Measurements from ENCODE around the gene FANCI.

FANCI gene

DNA sequence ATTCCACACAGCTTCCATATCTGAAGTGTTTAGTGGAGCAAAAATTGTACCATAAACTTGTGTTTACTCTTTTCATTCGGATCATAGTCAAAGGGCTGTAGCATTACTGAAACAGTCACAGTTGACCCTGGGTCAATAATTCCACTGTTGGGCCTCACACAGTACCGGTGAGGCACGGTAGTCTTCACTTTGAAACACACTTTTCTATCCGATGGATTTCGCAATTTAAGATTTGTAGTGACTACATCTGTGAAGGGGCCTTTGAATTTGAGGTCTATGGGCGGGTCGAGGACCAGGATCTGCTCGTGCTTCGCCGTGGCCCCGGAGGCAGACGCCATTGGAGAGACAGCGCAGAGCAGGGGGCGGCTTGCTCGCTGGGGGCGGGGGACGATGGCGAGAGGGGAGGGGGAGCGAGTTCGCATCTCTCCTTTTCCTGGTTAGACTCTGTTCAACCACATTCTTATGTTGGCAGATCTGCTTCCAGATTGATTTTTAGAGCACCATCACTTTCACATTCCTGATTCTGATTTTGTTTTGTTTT, 42.2 kb upstream of the FANCI start:
- H3K27me3 ChIP-seq, result no peaks in the 10 kb centered on the region
- no peak overlapping the region for H3K27ac ChIP-seq
- no peaks in the 10 kb centered on the region for H3K9me3 ChIP-seq
- TF ChIP-seq, protein P1, sequence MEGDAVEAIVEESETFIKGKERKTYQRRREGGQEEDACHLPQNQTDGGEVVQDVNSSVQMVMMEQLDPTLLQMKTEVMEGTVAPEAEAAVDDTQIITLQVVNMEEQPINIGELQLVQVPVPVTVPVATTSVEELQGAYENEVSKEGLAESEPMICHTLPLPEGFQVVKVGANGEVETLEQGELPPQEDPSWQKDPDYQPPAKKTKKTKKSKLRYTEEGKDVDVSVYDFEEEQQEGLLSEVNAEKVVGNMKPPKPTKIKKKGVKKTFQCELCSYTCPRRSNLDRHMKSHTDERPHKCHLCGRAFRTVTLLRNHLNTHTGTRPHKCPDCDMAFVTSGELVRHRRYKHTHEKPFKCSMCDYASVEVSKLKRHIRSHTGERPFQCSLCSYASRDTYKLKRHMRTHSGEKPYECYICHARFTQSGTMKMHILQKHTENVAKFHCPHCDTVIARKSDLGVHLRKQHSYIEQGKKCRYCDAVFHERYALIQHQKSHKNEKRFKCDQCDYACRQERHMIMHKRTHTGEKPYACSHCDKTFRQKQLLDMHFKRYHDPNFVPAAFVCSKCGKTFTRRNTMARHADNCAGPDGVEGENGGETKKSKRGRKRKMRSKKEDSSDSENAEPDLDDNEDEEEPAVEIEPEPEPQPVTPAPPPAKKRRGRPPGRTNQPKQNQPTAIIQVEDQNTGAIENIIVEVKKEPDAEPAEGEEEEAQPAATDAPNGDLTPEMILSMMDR (IDR thresholded peaks at IDR 0.05), result no peak
- no peaks in the 10 kb centered on the region for H3K4me1 ChIP-seq (ENCODE audit: control insufficient read depth in 1 of 2, insufficient read depth in 1 of 2, low read depth in 1 of 2, low read length in 1 of 2)
- H3K4me3 ChIP-seq (ENCODE audit: low read depth in 1 of 2, low read length in 1 of 2), result no peak overlapping the region
- peaks cover 64% of the 10 kb centered on the region for H3K36me3 ChIP-seq

DNA sequence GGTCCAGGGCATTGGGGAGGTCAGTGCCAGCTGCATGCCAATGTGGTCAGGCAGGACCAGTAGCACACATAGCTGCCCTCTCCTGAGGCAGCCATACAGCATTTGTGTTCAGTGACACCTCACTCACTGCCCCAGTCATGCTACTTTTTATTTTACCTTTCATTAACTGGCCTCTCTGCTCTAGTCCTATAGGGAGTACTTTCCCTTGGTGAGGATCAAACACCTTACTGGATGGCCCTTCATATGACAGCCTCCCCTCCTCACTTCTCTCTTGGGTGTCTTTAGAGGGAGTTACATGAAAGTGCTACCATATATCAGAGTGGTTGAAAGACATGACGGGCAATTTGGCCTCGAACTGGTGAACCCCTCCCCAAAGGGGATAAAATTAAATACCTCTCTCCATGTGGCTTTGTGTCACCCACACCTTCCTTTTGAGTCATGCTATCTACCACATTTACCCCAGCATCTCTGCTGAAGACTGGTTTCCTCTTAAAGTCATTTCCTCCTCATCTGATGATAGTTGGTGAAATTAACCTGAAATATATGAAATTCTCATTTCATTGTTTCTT, 40.0 kb upstream of the FANCI start:
- peaks cover 0 to 5% of the 10 kb centered on the region in 2 experiments for H3K4me1 ChIP-seq (ENCODE audit: control insufficient read depth in 1 of 2, insufficient read depth in 1 of 2, low read depth in 1 of 2, low read length in 1 of 2)
- no peak overlapping the region for H3K27ac ChIP-seq
- H3K4me3 ChIP-seq (ENCODE audit: low read depth in 1 of 2, low read length in 1 of 2), result no peak overlapping the region
- peaks cover 42% of the 10 kb centered on the region for H3K36me3 ChIP-seq
- H3K27me3 ChIP-seq, result no peaks in the 10 kb centered on the region
- TF ChIP-seq, protein P1 (IDR thresholded peaks at IDR 0.05), result no peak
- H3K9me3 ChIP-seq, result no peaks in the 10 kb centered on the region

DNA sequence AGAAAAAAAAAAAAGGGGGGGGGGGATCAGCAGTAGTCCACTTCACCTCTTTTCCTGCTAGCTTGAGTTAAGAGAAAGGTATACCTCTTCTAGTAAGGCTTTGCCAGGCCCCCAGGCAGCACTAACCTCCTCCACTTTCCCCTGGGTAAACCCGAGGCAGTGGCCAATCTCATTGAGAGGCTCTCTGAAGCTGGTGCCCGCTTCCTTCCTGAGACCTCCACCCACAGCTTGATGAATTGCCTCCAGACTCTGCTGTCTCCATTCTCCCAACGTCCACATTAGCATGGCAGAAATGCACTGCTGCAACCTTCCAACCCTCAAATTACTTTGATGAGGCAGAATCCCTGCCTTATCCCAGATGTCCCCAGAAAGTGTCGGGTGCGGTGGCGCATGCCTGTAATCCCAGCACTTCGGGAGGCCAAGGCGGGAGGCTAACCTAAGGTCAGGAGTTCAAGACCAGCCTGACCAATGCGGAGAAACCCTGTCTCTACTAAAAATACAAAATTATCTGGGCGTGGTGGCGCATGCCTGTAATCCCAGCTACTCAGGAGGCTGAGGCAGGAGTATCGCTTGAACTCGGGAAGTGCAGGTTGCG, 37.7 kb upstream of the FANCI start:
- no peak overlapping the region for H3K4me3 ChIP-seq (ENCODE audit: low read depth in 1 of 2, low read length in 1 of 2)

DNA sequence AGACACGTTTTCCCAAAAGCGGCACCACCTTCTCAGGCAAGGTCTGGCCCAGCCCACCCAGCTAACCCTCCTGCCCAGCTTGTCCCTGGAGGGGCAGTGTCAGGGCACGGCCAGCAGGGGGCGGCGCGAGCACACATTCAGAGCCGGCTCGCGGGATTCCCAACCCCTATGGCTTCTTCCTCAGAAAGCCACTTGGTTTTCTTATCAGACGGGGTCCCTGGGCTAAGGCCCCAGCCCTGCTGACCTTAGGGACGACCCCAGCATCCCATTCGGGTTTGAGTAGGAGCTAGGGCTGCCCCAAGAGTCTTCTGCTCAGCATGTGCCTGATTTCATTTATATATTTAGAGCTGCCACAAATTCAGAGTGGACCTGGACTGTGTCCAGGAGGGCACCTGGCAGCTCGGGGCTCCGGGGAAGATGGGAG, 36.9 kb upstream of the FANCI start:
- H3K27ac ChIP-seq, result no peak overlapping the region
- peaks cover 0 to 5% of the 10 kb centered on the region in 2 experiments for H3K4me1 ChIP-seq (ENCODE audit: control insufficient read depth in 1 of 2, insufficient read depth in 1 of 2, low read depth in 1 of 2, low read length in 1 of 2)
- H3K36me3 ChIP-seq, result peaks cover 10% of the 10 kb centered on the region
- TF ChIP-seq, protein P1 (IDR thresholded peaks at IDR 0.05), result peak; percentile 99
- H3K27me3 ChIP-seq, result no peaks in the 10 kb centered on the region
- no peak overlapping the region for H3K4me3 ChIP-seq (ENCODE audit: low read depth in 1 of 2, low read length in 1 of 2)
- no peaks in the 10 kb centered on the region for H3K9me3 ChIP-seq

More for the DNA sequence above, 37.7 kb upstream of the FANCI start:
- Histone ChIP-seq H3K9me3 (no peaks in the 10 kb centered on the region), H3K27me3 (no peaks in the 10 kb centered on the region), H3K27ac (no peak overlapping the region), H3K36me3 (peaks cover 19% of the 10 kb centered on the region), H3K4me1 (ENCODE audit: control insufficient read depth in 1 of 2, insufficient read depth in 1 of 2, low read depth in 1 of 2, low read length in 1 of 2) (peaks cover 0 to 5% of the 10 kb centered on the region in 2 experiments)
- TF ChIP-seq, protein P1 (IDR thresholded peaks at IDR 0.05), result no peak

DNA sequence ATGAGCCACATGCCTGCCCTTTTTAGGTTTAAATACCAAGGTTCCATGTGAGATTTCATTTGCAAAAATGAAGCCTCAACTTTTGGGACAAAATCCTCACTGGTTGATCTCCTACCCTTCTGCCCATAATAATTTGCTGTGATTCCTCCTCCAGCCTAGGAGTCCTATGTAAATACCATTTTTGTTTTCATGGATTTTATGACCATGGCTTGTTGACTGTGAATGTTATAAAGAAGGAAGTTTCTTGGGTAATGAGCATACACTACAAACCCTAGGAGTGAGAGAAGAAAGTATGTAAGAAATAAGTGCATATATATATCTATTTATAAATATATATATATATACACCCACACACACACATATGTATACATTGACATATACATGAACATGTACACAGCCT, 35.5 kb upstream of the FANCI start:
- H3K4me3 ChIP-seq (ENCODE audit: low read depth in 1 of 2, low read length in 1 of 2), result no peak overlapping the region
- H3K27ac ChIP-seq, result no peak overlapping the region
- TF ChIP-seq, protein P1 (IDR thresholded peaks at IDR 0.05), result no peak
- no peaks in the 10 kb centered on the region for H3K27me3 ChIP-seq
- H3K9me3 ChIP-seq, result no peaks in the 10 kb centered on the region
- H3K36me3 ChIP-seq, result no peaks in the 10 kb centered on the region
- peaks cover 0 to 5% of the 10 kb centered on the region in 2 experiments for H3K4me1 ChIP-seq (ENCODE audit: control insufficient read depth in 1 of 2, insufficient read depth in 1 of 2, low read depth in 1 of 2, low read length in 1 of 2)

Data from neutrophil (primary cell).